H9 (cell line): Measurements from ENCODE around the gene FANK1. TPM values are rescaled to one million over a fixed set of nuclear protein-coding genes. Genes with fewer than 3 reads are reported as not detected.

ENCODE experiments used
- DNase-seq: peaks from one replicate; pipeline ENCODE4 v3.0.0-alpha.2; 2017
- H2AFZ ChIP-seq: one replicate; pipeline ENCODE4 v1.6.1; 2013; ENCODE audit warnings: mild to moderate bottlenecking, low read length, control low read depth, moderate library complexity
- H2AK5ac ChIP-seq: 2 replicates; pipeline ENCODE4 v1.6.1; 2013; ENCODE audit warnings: low read length, control low read depth, mixed read lengths; ENCODE audit not compliant: insufficient read length
- H2BK120ac ChIP-seq: one replicate; pipeline ENCODE4 v1.6.1; 2013; ENCODE audit warnings: low read depth, mild to moderate bottlenecking, low read length, control low read depth, inconsistent platforms; ENCODE audit not compliant: poor library complexity, severe bottlenecking
- H2BK12ac ChIP-seq: 2 replicates; pipeline ENCODE4 v1.6.1; 2013; ENCODE audit warnings: low read length, control low read depth, mixed read lengths, low read depth; ENCODE audit not compliant: insufficient read length
- H2BK15ac ChIP-seq: 2 replicates; pipeline ENCODE4 v1.6.1; 2013; ENCODE audit warnings: low read depth, low read length, control low read depth
- H2BK20ac ChIP-seq: one replicate; pipeline ENCODE4 v1.6.1; 2013; ENCODE audit warnings: low read depth, mild to moderate bottlenecking, low read length, control low read depth, inconsistent platforms; ENCODE audit not compliant: poor library complexity, severe bottlenecking
- H2BK5ac ChIP-seq: 2 replicates; pipeline ENCODE4 v1.6.1; 2013; ENCODE audit warnings: low read length, control low read depth, mixed read lengths; ENCODE audit not compliant: insufficient read length
- H3K14ac ChIP-seq: 2 replicates; pipeline ENCODE4 v1.6.1; 2013; ENCODE audit warnings: low read length, control low read depth; ENCODE audit not compliant: insufficient read depth
- H3K18ac ChIP-seq: 2 replicates; pipeline ENCODE4 v1.6.1; 2013; ENCODE audit warnings: low read depth, mild to moderate bottlenecking, mixed read lengths, low read length, control low read depth; ENCODE audit not compliant: insufficient read length
- H3K23ac ChIP-seq: 2 replicates; pipeline ENCODE4 v1.6.1; 2013; ENCODE audit warnings: low read length, control low read depth, mixed read lengths, low read depth; ENCODE audit not compliant: insufficient read length
- H3K23me2 ChIP-seq: 2 replicates; pipeline ENCODE4 v1.6.1; 2013; ENCODE audit warnings: low read depth, mild to moderate bottlenecking, mixed read lengths, low read length, control low read depth; ENCODE audit not compliant: insufficient read length, poor library complexity, severe bottlenecking
- H3K27ac ChIP-seq: 2 replicates; pipeline ENCODE4 v1.5.1; 2013; ENCODE audit warnings: low read length, control low read depth, mixed read lengths, low read depth; ENCODE audit not compliant: insufficient read length
- H3K27me3 ChIP-seq: 2 replicates; pipeline ENCODE4 v1.6.1; 2013; ENCODE audit warnings: low read length, control low read depth, inconsistent platforms; ENCODE audit not compliant: insufficient read depth
- H3K4ac ChIP-seq: 2 replicates; pipeline ENCODE4 v1.6.1; 2013; ENCODE audit warnings: low read depth, mild to moderate bottlenecking, control low read depth, inconsistent platforms, low read length, moderate library complexity
- H3K4me1 ChIP-seq: 2 replicates; pipeline ENCODE4 v1.6.1; 2013; ENCODE audit warnings: low read length, control low read depth, inconsistent platforms; ENCODE audit not compliant: insufficient read depth
- H3K4me2 ChIP-seq: 2 replicates; pipeline ENCODE4 v1.6.1; 2013; ENCODE audit warnings: low read length, control low read depth, mixed read lengths; ENCODE audit not compliant: insufficient read length, insufficient read depth
- H3K56ac ChIP-seq: 2 replicates; pipeline ENCODE4 v1.6.1; 2013; ENCODE audit warnings: low read depth, mild to moderate bottlenecking, mixed read lengths, low read length, control low read depth; ENCODE audit not compliant: insufficient read length
- H3K79me1 ChIP-seq: 2 replicates; pipeline ENCODE4 v1.6.1; 2013; ENCODE audit warnings: low read depth, mild to moderate bottlenecking, moderate library complexity, low read length, control low read depth, inconsistent platforms; ENCODE audit not compliant: insufficient read depth, poor library complexity, severe bottlenecking
- H3K79me2 ChIP-seq: 2 replicates; pipeline ENCODE4 v1.6.1; 2013; ENCODE audit warnings: low read length, control low read depth, inconsistent platforms; ENCODE audit not compliant: insufficient read depth
- H3K9ac ChIP-seq: 2 replicates; pipeline ENCODE4 v1.6.1; 2013; ENCODE audit warnings: low read length, control low read depth, mixed read lengths; ENCODE audit not compliant: insufficient read length; ENCODE audit errors: extremely low read depth
- H3K9me3 ChIP-seq: one replicate; pipeline ENCODE4 v1.6.1; 2013; ENCODE audit warnings: low read depth, low read length, inconsistent platforms; ENCODE audit not compliant: control insufficient read depth
- H3T11ph ChIP-seq: one replicate; pipeline ENCODE4 v1.6.1; 2013; ENCODE audit warnings: mild to moderate bottlenecking, low read length, control low read depth, inconsistent platforms
- H4K20me1 ChIP-seq: one replicate; pipeline ENCODE4 v1.6.1; 2013; ENCODE audit not compliant: control insufficient read depth, insufficient read length, insufficient read depth
- H4K5ac ChIP-seq: 2 replicates; pipeline ENCODE4 v1.6.1; 2013; ENCODE audit warnings: low read depth, mild to moderate bottlenecking, mixed read lengths, low read length, control low read depth; ENCODE audit not compliant: insufficient read length
- H4K8ac ChIP-seq: replicated peaks from 2 replicates; pipeline ENCODE4 v1.6.1; 2013; ENCODE audit warnings: low read length, control low read depth, mixed read lengths, low read depth; ENCODE audit not compliant: insufficient read length
- H4K91ac ChIP-seq: 2 replicates; pipeline ENCODE4 v1.6.1; 2013; ENCODE audit warnings: low read depth, mild to moderate bottlenecking, moderate library complexity, mixed read lengths, low read length, control low read depth; ENCODE audit not compliant: insufficient read length
- H3K27ac Mint-ChIP-seq, 3 experiments: 2 replicates in 2 of 3; 3 replicates in 1 of 3; pipeline ENCODE4 v1.8.0; 2020 to 2021; ENCODE audit warnings: mixed read lengths in 3 of 3, mild to moderate bottlenecking in 1 of 3, moderate library complexity in 1 of 3
- H3K27me3 Mint-ChIP-seq: 2 replicates; pipeline ENCODE4 v1.8.0; 2021; ENCODE audit warnings: low read depth, mild to moderate bottlenecking, moderate library complexity, mixed read lengths
- H3K36me3 Mint-ChIP-seq, 3 experiments: 2 replicates in 2 of 3; 3 replicates in 1 of 3; pipeline ENCODE4 v1.8.0; 2020 to 2021; ENCODE audit warnings: low read depth in 3 of 3, mixed read lengths in 3 of 3; ENCODE audit not compliant: insufficient read depth in 1 of 3
- H3K4me1 Mint-ChIP-seq, 2 experiments: 2 replicates each; pipeline ENCODE4 v1.8.0; 2020; ENCODE audit warnings: mixed read lengths in 2 of 2
- H3K4me3 Mint-ChIP-seq, 2 experiments: 2 replicates in 1 of 2; 3 replicates in 1 of 2; pipeline ENCODE4 v1.8.0; 2020 to 2021; ENCODE audit warnings: mild to moderate bottlenecking in 2 of 2, mixed read lengths in 2 of 2, moderate library complexity in 1 of 2
- H3K9me3 Mint-ChIP-seq, 2 experiments: 2 replicates in 1 of 2; 3 replicates in 1 of 2; pipeline ENCODE4 v1.8.0; 2020; ENCODE audit warnings: mild to moderate bottlenecking in 2 of 2, mixed read lengths in 2 of 2, moderate library complexity in 1 of 2
- CTCF ChIP-seq: fragments of 200-600 bp; sonication (generic); conservative IDR thresholded peaks from 3 replicates; pipeline ENCODE4 v1.8.0; 2021; ENCODE audit warnings: antibody characterized with exemption, mild to moderate bottlenecking
- WGBS: extraction: QIAGEN DNeasy Blood & Tissue Kit; methylation state at CpG from one replicate; pipeline ENCODE4 v1.1.7; 2013; ENCODE audit warnings: missing lambda C conversion rate, low lambda C conversion rate, mixed read lengths; ENCODE audit not compliant: insufficient read length; ENCODE audit errors: extremely low coverage; 5-methylcytosine and 5-hydroxymethylcytosine counted together
- total RNA-seq: library from RNA; stranded (reverse); gene quantifications from 2 replicates; pipeline ENCODE4 v1.2.1, GENCODE V29; 2021

FANK1 gene
- total RNA-seq, 1 experiment from 2014 or later = 0.68 TPM

DNA sequence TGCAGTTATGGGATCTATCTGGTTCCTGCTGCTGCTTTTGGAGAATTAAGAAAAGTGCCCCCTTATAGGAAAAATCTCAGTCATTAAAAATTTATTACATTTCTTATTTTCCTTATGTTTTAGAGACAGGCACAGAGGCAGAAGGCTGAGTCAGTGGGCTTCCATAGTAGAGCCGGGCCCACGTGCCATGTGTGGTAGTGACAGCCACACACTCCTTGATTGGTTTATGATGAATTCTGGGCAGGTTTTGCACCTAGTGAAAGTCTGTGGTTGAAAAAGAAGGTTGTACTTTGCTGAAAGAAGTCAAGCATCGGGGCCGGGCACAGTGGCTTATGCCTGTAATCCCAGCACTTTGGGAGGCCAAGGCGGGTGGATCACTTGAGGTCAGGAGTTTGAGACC lies 109.9 kb downstream of the FANK1 start:
- H2BK5ac ChIP-seq = no peak overlapping the region
- no peak overlapping the region for H2BK20ac ChIP-seq
- no peak overlapping the region for H3K18ac ChIP-seq
- H4K5ac ChIP-seq = no peak overlapping the region
- H2BK12ac ChIP-seq = no peak overlapping the region
- H2BK120ac ChIP-seq = no peak overlapping the region
- no peak overlapping the region for H3K56ac ChIP-seq
- no peak overlapping the region for H3K4me2 ChIP-seq
- H3K79me2 ChIP-seq = no peaks in the 10 kb centered on the region
- Mint-ChIP-seq H3K27me3 (0 out of 2 replicates have a peak, but pooled peaks cover 1% of the 10 kb centered on the region), H3K9me3 (peaks cover 2% of the 10 kb centered on the region in 2 experiments; a peak in 2 of 5 replicates), H3K4me1 (no peaks in the 10 kb centered on the region; a peak in 1 of 4 replicates), H3K36me3 (no peaks in the 10 kb centered on the region; a peak in 1 of 7 replicates), H3K4me3 (no peak overlapping the region), H3K27ac (no peak overlapping the region)
- no peak overlapping the region for H4K8ac ChIP-seq
- no peak overlapping the region for H4K91ac ChIP-seq
- H2BK15ac ChIP-seq = no peak overlapping the region
- H2AFZ ChIP-seq = no peak overlapping the region
- H4K20me1 ChIP-seq = no peaks in the 10 kb centered on the region
- no peak overlapping the region for H3K9ac ChIP-seq
- H3K23me2 ChIP-seq = no peaks in the 10 kb centered on the region
- H2AK5ac ChIP-seq = no peak overlapping the region
- DNase-seq = no peak
- no CpG with 5 or more reads among the region's 5 CpGs for WGBS
- no peak overlapping the region for H3T11ph ChIP-seq
- no peaks in the 10 kb centered on the region for H3K9me3 ChIP-seq
- no peak for TF ChIP-seq CTCF
- H3K4ac ChIP-seq = no peak overlapping the region
- no peak overlapping the region for H3K14ac ChIP-seq
- H3K27me3 ChIP-seq = no peaks in the 10 kb centered on the region
- no peak overlapping the region for H3K27ac ChIP-seq
- no peaks in the 10 kb centered on the region for H3K79me1 ChIP-seq
- no peaks in the 10 kb centered on the region for H3K4me1 ChIP-seq
- H3K23ac ChIP-seq = no peak overlapping the region
